ENCODE data around the gene ACBD3.

ACBD3 gene

GRCh38 chr1:226199971-226200370, 13.4 kb upstream of the ACBD3 start:
- no peak overlapping the region for H3K27ac ChIP-seq (ENCODE audit: low read length)
- H3K4me3 ChIP-seq (ENCODE audit: low read length) = no peak overlapping the region
- H3K9ac ChIP-seq (ENCODE audit: low read depth, low read length) = no peak overlapping the region
- no peaks in the 10 kb centered on the region for H3K36me3 ChIP-seq (ENCODE audit: insufficient read depth, low read depth, low read length)
- no peaks in the 10 kb centered on the region for H3K9me3 ChIP-seq (ENCODE audit: insufficient read depth, low read depth, low read length)
- H3K27me3 ChIP-seq (ENCODE audit: insufficient read depth, low read length) = no peaks in the 10 kb centered on the region
- H3K4me1 ChIP-seq (ENCODE audit: insufficient read depth, low read length) = peaks cover 4% of the 10 kb centered on the region; the same call in 1 of the 2 replicates

- no peaks in the 10 kb centered on the region for H3K9me3 ChIP-seq (ENCODE audit: insufficient read depth, low read depth, low read length)
- H3K27ac ChIP-seq (ENCODE audit: low read length) = no peak overlapping the region
- no peaks in the 10 kb centered on the region for H3K4me1 ChIP-seq (ENCODE audit: insufficient read depth, low read length)
- no peak overlapping the region for H3K4me3 ChIP-seq (ENCODE audit: low read length)
- H3K36me3 ChIP-seq (ENCODE audit: insufficient read depth, low read depth, low read length) = no peaks in the 10 kb centered on the region
- H3K9ac ChIP-seq (ENCODE audit: low read depth, low read length) = no peak overlapping the region
- no peaks in the 10 kb centered on the region for H3K27me3 ChIP-seq (ENCODE audit: insufficient read depth, low read length)
Observed at GRCh38 chr1:226195144-226195543, 8.6 kb upstream of the ACBD3 start.

GRCh38 chr1:226187380-226187779, 839 bp upstream of the ACBD3 start:
- H3K27me3 ChIP-seq (ENCODE audit: insufficient read depth, low read length) = no peaks in the 10 kb centered on the region
- H3K27ac ChIP-seq (ENCODE audit: low read length) = no peak overlapping the region
- H3K4me1 ChIP-seq (ENCODE audit: insufficient read depth, low read length) = peaks cover 2% of the 10 kb centered on the region; the same call in 1 of the 2 replicates
- peak overlapping the region; percentile 93; the same call in 1 of the 2 replicates for H3K9ac ChIP-seq (ENCODE audit: low read depth, low read length)
- peak overlapping the region; percentile 96 for H3K4me3 ChIP-seq (ENCODE audit: low read length)
- H3K36me3 ChIP-seq (ENCODE audit: insufficient read depth, low read depth, low read length) = peaks cover 4% of the 10 kb centered on the region; the same call in 1 of the 2 replicates
- no peaks in the 10 kb centered on the region for H3K9me3 ChIP-seq (ENCODE audit: insufficient read depth, low read depth, low read length)

- Histone ChIP-seq H3K9ac (ENCODE audit: low read depth, low read length) (peak overlapping the region; percentile 93; the same call in 1 of the 2 replicates), H3K27me3 (ENCODE audit: insufficient read depth, low read length) (no peaks in the 10 kb centered on the region), H3K9me3 (ENCODE audit: insufficient read depth, low read depth, low read length) (no peaks in the 10 kb centered on the region), H3K36me3 (ENCODE audit: insufficient read depth, low read depth, low read length) (peaks cover 4% of the 10 kb centered on the region; the same call in 1 of the 2 replicates), H3K4me1 (ENCODE audit: insufficient read depth, low read length) (peaks cover 6% of the 10 kb centered on the region; the same call in 1 of the 2 replicates), H3K4me3 (ENCODE audit: low read length) (peak overlapping the region; percentile 96), H3K27ac (ENCODE audit: low read length) (peak overlapping the region; percentile 12)
Observed at GRCh38 chr1:226187019-226187322, 430 bp upstream of the ACBD3 start.

GRCh38 chr1:226185141-226186036, 1.2 kb downstream of the ACBD3 start:
- H3K36me3 ChIP-seq (ENCODE audit: insufficient read depth, low read depth, low read length) = peaks cover 15% of the 10 kb centered on the region; the same call in 1 of the 2 replicates
- H3K4me3 ChIP-seq (ENCODE audit: low read length) = peak overlapping the region; percentile 96
- H3K9me3 ChIP-seq (ENCODE audit: insufficient read depth, low read depth, low read length) = no peaks in the 10 kb centered on the region
- peak overlapping the region; percentile 93 for H3K9ac ChIP-seq (ENCODE audit: low read depth, low read length)
- peaks cover 6% of the 10 kb centered on the region; the same call in 1 of the 2 replicates for H3K4me1 ChIP-seq (ENCODE audit: insufficient read depth, low read length)
- H3K27ac ChIP-seq (ENCODE audit: low read length) = no peak overlapping the region
- no peaks in the 10 kb centered on the region for H3K27me3 ChIP-seq (ENCODE audit: insufficient read depth, low read length)

GRCh38 chr1:226181996-226182714, 4.4 kb downstream of the ACBD3 start:
- Histone ChIP-seq H3K4me1 (ENCODE audit: insufficient read depth, low read length) (peaks cover 6% of the 10 kb centered on the region; the same call in 1 of the 2 replicates), H3K4me3 (ENCODE audit: low read length) (no peak overlapping the region)

GRCh38 chr1:226176870-226177269, 9.7 kb downstream of the ACBD3 start:
- Histone ChIP-seq H3K27ac (ENCODE audit: low read length) (no peak overlapping the region), H3K36me3 (ENCODE audit: insufficient read depth, low read depth, low read length) (peaks cover 14% of the 10 kb centered on the region; the same call in 1 of the 2 replicates), H3K9ac (ENCODE audit: low read depth, low read length) (no peak overlapping the region), H3K4me1 (ENCODE audit: insufficient read depth, low read length) (no peaks in the 10 kb centered on the region; the same call in 1 of the 2 replicates), H3K9me3 (ENCODE audit: insufficient read depth, low read depth, low read length) (no peaks in the 10 kb centered on the region), H3K4me3 (ENCODE audit: low read length) (no peak overlapping the region), H3K27me3 (ENCODE audit: insufficient read depth, low read length) (no peaks in the 10 kb centered on the region)

More at GRCh38 chr1:226181996-226182714, 4.4 kb downstream of the ACBD3 start:
- Histone ChIP-seq H3K27me3 (ENCODE audit: insufficient read depth, low read length) (no peaks in the 10 kb centered on the region), H3K9ac (ENCODE audit: low read depth, low read length) (no peak overlapping the region), H3K36me3 (ENCODE audit: insufficient read depth, low read depth, low read length) (peaks cover 18% of the 10 kb centered on the region; the same call in 1 of the 2 replicates), H3K9me3 (ENCODE audit: insufficient read depth, low read depth, low read length) (no peaks in the 10 kb centered on the region), H3K27ac (ENCODE audit: low read length) (no peak overlapping the region)

- H3K4me3 ChIP-seq (ENCODE audit: low read length) = no peak overlapping the region
- no peak overlapping the region for H3K27ac ChIP-seq (ENCODE audit: low read length)
- H3K9me3 ChIP-seq (ENCODE audit: insufficient read depth, low read depth, low read length) = no peaks in the 10 kb centered on the region
- no peaks in the 10 kb centered on the region for H3K4me1 ChIP-seq (ENCODE audit: insufficient read depth, low read length)
- H3K36me3 ChIP-seq (ENCODE audit: insufficient read depth, low read depth, low read length) = 0 out of 2 replicates have a peak, but pooled peaks cover 2% of the 10 kb centered on the region
- no peak overlapping the region for H3K9ac ChIP-seq (ENCODE audit: low read depth, low read length)
- H3K27me3 ChIP-seq (ENCODE audit: insufficient read depth, low read length) = no peaks in the 10 kb centered on the region
Observed at GRCh38 chr1:226172589-226172988, 14.0 kb downstream of the ACBD3 start.

GRCh38 chr1:226166341-226166740, 20.2 kb downstream of the ACBD3 start:
- Histone ChIP-seq H3K27ac (ENCODE audit: low read length) (no peak overlapping the region), H3K36me3 (ENCODE audit: insufficient read depth, low read depth, low read length) (peaks cover 39% of the 10 kb centered on the region), H3K4me3 (ENCODE audit: low read length) (no peak overlapping the region), H3K9ac (ENCODE audit: low read depth, low read length) (no peak overlapping the region), H3K27me3 (ENCODE audit: insufficient read depth, low read length) (no peaks in the 10 kb centered on the region), H3K9me3 (ENCODE audit: insufficient read depth, low read depth, low read length) (no peaks in the 10 kb centered on the region), H3K4me1 (ENCODE audit: insufficient read depth, low read length) (no peaks in the 10 kb centered on the region)

- Histone ChIP-seq H3K27me3 (ENCODE audit: insufficient read depth, low read length) (no peaks in the 10 kb centered on the region), H3K4me3 (ENCODE audit: low read length) (no peak overlapping the region), H3K9me3 (ENCODE audit: insufficient read depth, low read depth, low read length) (no peaks in the 10 kb centered on the region), H3K36me3 (ENCODE audit: insufficient read depth, low read depth, low read length) (peaks cover 60% of the 10 kb centered on the region), H3K4me1 (ENCODE audit: insufficient read depth, low read length) (no peaks in the 10 kb centered on the region), H3K27ac (ENCODE audit: low read length) (no peak overlapping the region), H3K9ac (ENCODE audit: low read depth, low read length) (no peak overlapping the region)
Observed at GRCh38 chr1:226164154-226164553, 22.4 kb downstream of the ACBD3 start.

- Histone ChIP-seq H3K4me1 (ENCODE audit: insufficient read depth, low read length) (no peaks in the 10 kb centered on the region), H3K9me3 (ENCODE audit: insufficient read depth, low read depth, low read length) (no peaks in the 10 kb centered on the region), H3K9ac (ENCODE audit: low read depth, low read length) (no peak overlapping the region), H3K36me3 (ENCODE audit: insufficient read depth, low read depth, low read length) (peaks cover 72% of the 10 kb centered on the region), H3K4me3 (ENCODE audit: low read length) (no peak overlapping the region), H3K27ac (ENCODE audit: low read length) (no peak overlapping the region), H3K27me3 (ENCODE audit: insufficient read depth, low read length) (no peaks in the 10 kb centered on the region)
Observed at GRCh38 chr1:226162898-226163297, 23.6 kb downstream of the ACBD3 start.

Data from iPS-20b (cell line).